ENCODE data around the gene MPPED2.

The MPPED2 gene

DNA sequence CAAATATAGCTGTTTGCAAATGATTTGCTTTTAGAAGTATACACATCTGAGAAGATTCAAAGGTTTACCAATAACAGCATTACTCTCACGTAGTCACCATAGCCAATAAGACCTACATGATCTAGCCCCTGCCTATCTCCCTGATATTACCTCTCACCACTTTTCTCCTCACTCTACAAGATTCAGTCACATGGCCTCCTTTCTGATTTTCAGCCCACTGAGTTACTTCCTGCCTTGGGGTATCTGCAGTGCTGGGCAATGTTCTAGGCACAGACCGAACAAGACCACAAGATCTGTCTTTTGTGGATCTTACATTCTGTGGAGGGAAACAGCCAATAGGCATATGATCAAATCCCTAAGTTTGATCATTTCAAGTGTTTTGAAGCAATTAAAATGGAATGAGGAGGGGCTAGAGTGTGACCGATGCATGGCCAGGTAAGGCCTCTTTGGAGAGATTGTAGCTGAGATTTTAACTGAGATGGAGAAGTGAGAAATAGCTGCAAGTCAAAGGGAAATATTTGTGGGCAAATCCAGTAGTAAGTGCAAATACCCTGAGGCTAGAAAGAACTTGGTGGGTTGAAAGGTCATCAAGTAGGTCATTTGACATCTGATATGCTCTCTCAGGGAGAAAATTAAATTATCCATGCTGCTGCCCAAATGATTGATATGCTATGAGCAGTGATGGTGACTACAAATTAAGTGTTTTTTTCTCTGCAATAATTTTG, 220.2 kb downstream of the MPPED2 start:
- DNase-seq (ENCODE audit: low read depth in 1 of 2, low spot score in 1 of 2) = no peak

DNA sequence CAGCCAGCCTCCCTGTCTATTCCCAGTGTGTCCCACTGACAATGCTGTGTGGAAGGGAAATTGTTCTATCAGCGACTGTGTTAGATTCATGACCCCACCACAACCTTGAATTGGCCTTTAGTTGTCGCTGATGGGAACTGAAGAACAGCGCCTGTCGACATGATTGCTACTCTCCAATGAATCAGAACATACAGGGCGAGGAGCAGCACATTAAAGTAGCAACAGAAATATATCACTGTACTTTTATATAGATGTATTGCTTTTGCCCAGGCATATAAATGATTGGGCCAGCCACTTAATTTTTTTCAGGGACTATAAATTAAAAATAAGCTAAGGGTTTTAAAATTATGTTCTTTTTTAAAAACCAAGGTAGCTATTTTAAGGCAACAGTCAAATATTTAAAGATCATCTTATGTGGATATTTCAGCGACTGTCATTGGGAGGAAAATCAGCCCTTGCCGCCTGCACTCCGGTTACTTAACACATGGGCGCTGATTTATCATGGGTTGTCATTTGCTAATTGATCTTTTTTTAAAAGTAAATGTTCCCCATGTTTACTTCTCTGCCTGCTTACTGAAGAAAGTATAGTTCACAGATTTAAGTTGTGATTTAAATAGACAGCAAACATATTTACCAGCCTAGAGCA, 221.2 kb downstream of the MPPED2 start:
- DNase-seq (ENCODE audit: low read depth in 1 of 2, low spot score in 1 of 2) = no peak

DNA sequence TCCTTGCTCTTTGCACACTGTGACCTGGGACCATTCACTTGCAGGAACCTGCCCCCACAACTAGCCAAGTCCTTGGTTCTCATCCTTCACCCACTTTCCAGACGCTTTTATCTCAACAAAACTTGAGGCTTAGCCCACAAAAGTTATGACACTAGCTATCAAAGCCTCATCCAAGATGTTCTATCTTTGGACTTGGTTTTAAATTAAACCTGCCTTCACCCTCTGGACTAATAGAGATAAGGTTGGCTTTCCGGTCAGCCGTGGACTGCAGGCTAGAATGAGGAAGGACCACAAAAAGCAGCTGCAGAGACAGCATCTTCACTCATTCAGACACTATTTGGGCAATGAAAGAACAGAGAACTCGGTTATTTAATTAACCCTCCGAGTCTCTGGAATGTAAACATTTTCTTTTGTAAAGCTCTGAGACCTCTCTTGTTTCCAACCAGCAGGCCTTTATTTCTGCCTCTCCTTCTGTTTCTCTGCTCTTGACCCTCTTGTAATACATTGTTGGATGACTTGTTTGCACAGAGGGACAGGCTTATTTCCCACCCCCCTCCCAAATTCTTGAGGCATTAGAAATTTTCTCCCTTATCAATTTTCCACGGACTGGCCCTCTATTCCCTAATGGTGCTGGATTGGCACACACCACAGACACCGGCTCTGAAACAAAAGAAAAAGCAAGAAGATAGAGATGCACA, 221.9 kb downstream of the MPPED2 start:
- DNase-seq (ENCODE audit: low read depth in 1 of 2, low spot score in 1 of 2) = no peak

DNA sequence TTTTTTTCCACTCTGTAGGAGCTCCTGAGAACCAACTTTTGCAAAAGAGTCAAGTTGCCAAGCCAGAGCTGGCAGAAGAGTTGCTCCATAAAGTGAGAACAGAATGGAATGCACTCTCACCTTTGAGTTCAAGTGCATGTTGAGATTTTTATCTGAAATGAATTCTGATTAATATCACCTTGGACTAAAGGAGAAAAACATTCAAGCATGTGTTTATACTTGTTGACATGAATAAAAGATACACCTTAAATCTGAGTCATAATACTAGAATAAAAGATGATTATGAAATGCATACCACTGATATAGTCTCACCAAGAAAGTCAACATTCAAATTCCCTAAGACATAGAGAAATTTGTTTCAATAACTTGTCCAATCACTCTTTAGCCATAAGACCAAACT, 225.4 kb downstream of the MPPED2 start:
- no peak for DNase-seq (ENCODE audit: low read depth in 1 of 2, low spot score in 1 of 2)
